HEK293T (cell line): ENCODE data around the gene VAX1.

ENCODE experiments used
- ARNT ChIP-seq: fragments of 450-650 bp; IDR thresholded peaks from 2 replicates; pipeline ENCODE4 v1.6.1; 2017; ENCODE audit warnings: mild to moderate bottlenecking
- FOXK2 ChIP-seq: fragments of 450-650 bp; IDR thresholded peaks from 2 replicates; pipeline ENCODE4 v1.6.1; 2016; ENCODE audit warnings: mild to moderate bottlenecking
- HDGF ChIP-seq: fragments of 450-650 bp; IDR thresholded peaks from 2 replicates; pipeline ENCODE4 v1.6.1; 2017; ENCODE audit warnings: antibody characterized with exemption, borderline replicate concordance
- NFRKB ChIP-seq: fragments of 450-650 bp; IDR thresholded peaks from 2 replicates; pipeline ENCODE4 v1.6.1; 2016; ENCODE audit warnings: mild to moderate bottlenecking, moderate library complexity

GRCh38 chr10:117175215-117175900, 37.3 kb upstream of the VAX1 start:
- no peak for TF ChIP-seq HDGF
- TF ChIP-seq FOXK2 = no peak
- no peak for TF ChIP-seq ARNT
- no peak for TF ChIP-seq NFRKB
